A673 (cell line): Measurements from ENCODE around the gene MTCH1.
"Not testable (repeated sequence)": the region's sequence is repeated elsewhere in the genome, so short reads cannot be mapped to it uniquely, and the experiment has no call there.

Experiments
- EZH2 ChIP-seq: fragments of 200-600 bp; sonication (generic); IDR thresholded peaks from 2 replicates; pipeline ENCODE4 v1.6.1; 2017; ENCODE audit warnings: borderline replicate concordance, low read depth, mild to moderate bottlenecking, mixed read lengths, antibody characterized with exemption, low read length; ENCODE audit not compliant: poor library complexity, severe bottlenecking
- TF ChIP-seq, protein P1 (sequence below): fragments of 300-800, 200-600 bp; sonication (generic); conservative IDR thresholded peaks from 2 replicates; pipeline ENCODE4 v1.5.1; 2017; ENCODE audit warnings: low read depth, mild to moderate bottlenecking, antibody characterized with exemption, low read length, moderate library complexity, mixed read lengths

GRCh38 chr6:36990401-36990800 is 4.4 kb upstream of the MTCH1 start:
- TF ChIP-seq, protein P1, sequence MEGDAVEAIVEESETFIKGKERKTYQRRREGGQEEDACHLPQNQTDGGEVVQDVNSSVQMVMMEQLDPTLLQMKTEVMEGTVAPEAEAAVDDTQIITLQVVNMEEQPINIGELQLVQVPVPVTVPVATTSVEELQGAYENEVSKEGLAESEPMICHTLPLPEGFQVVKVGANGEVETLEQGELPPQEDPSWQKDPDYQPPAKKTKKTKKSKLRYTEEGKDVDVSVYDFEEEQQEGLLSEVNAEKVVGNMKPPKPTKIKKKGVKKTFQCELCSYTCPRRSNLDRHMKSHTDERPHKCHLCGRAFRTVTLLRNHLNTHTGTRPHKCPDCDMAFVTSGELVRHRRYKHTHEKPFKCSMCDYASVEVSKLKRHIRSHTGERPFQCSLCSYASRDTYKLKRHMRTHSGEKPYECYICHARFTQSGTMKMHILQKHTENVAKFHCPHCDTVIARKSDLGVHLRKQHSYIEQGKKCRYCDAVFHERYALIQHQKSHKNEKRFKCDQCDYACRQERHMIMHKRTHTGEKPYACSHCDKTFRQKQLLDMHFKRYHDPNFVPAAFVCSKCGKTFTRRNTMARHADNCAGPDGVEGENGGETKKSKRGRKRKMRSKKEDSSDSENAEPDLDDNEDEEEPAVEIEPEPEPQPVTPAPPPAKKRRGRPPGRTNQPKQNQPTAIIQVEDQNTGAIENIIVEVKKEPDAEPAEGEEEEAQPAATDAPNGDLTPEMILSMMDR, result not testable (repeated sequence)
- not testable (repeated sequence) for TF ChIP-seq EZH2
